IPS-18c (cell line): ENCODE results near the gene SELPLG.
"Not testable (repeated sequence)": the region's sequence is repeated elsewhere in the genome, so short reads cannot be mapped to it uniquely, and the experiment has no call there.

Experiments used
- H3K4me3 ChIP-seq: 2 replicates; pipeline ENCODE4 v1.7.0; 2013; ENCODE audit warnings: low read depth, mild to moderate bottlenecking, low read length, moderate library complexity; ENCODE audit not compliant: insufficient read depth
- H3K9me3 ChIP-seq: one replicate; pipeline ENCODE4 v1.6.1; 2013; ENCODE audit warnings: mild to moderate bottlenecking, low read length, moderate library complexity; ENCODE audit not compliant: control insufficient read depth, insufficient read depth

The SELPLG gene

GRCh38 chr12:108575199-108575912, 58.3 kb downstream of the SELPLG start:
- no peaks in the 10 kb centered on the region for H3K9me3 ChIP-seq
- no peak overlapping the region for H3K4me3 ChIP-seq

DNA sequence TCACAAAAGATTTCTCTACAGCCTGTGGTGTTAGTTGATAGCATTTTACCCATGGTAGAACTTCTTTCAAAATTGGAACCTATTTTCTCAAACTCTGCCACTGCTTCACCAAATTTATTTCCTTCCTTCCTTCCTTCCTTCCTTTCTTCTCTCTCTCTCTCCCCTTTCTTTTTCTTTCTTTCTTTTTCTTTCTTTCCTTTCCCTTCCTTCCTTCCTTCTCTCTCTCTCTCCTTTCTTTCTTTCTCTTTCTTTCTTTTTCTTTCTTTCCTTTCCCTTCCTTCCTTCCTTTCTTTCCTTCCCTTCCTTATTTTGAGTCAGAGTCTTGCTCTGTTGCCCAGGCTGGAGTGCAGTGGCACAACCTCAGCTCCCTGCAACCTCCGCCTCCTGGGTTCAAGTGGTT, 59.4 kb downstream of the SELPLG start:
- H3K9me3 ChIP-seq, H3K4me3 ChIP-seq: not testable (repeated sequence)

DNA sequence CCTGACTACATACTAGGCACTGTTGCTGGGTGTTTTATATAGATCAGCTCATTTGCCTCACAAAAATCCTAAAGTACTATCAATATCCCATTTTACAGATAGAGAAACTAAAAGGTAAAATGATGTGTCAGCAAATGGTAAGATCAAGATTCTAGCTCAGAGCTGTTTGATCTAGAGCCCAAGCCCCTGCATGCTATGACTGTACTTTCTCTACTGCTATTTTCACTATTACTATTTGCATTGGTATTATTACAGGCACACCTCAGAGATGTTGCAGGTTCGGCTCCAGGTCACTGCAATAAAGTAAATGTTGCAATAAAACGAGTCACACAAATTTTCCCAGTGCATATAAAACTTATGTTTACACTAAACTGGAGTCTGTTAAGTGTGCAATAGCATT, 60.4 kb downstream of the SELPLG start:
- no peak overlapping the region for H3K4me3 ChIP-seq
- no peaks in the 10 kb centered on the region for H3K9me3 ChIP-seq

- Histone ChIP-seq H3K9me3 (no peaks in the 10 kb centered on the region), H3K4me3 (no peak overlapping the region)
These were observed 61.4 kb downstream of the SELPLG start for GRCh38 chr12:108572166-108572790.
